ENCODE measurements around the gene SORL1.

The SORL1 gene

GRCh38 chr11:121437686-121438078 lies 14.4 kb upstream of the SORL1 start:
- H3K4me1 ChIP-seq (ENCODE audit: insufficient read depth, low read length, poor library complexity, severe bottlenecking): peaks cover 9% of the 10 kb centered on the region
- H3F3A ChIP-seq (ENCODE audit: low read depth): no peaks in the 10 kb centered on the region
- no peaks in the 10 kb centered on the region for H3K9me2 ChIP-seq (replicated peaks; ENCODE audit: low read depth, low read length)
- no peaks in the 10 kb centered on the region for H3K9me3 ChIP-seq (ENCODE audit: insufficient read depth, low read depth, low read length)
- no peak overlapping the region for H3K4me3 ChIP-seq (ENCODE audit: low read length, poor library complexity, severe bottlenecking)
- no peaks in the 10 kb centered on the region for H4K20me1 ChIP-seq (ENCODE audit: insufficient read depth, low read length, poor library complexity, severe bottlenecking)
- no peaks in the 10 kb centered on the region for H3K36me3 ChIP-seq (ENCODE audit: insufficient read depth, low read length)
- H2AFZ ChIP-seq (ENCODE audit: low read length): no peak overlapping the region
- no peak overlapping the region for H3K4me2 ChIP-seq (ENCODE audit: low read depth, low read length, poor library complexity, severe bottlenecking)
- no peak overlapping the region for H3K9ac ChIP-seq (ENCODE audit: low read depth, low read length, poor library complexity, severe bottlenecking)
- no peak for TF ChIP-seq CTCF (conservative IDR thresholded peaks at IDR 0.05; ENCODE audit: low read length)
- no peak for TF ChIP-seq EZH2phosphoT487 (IDR thresholded peaks at IDR 0.05; ENCODE audit: borderline replicate concordance)
- no peaks in the 10 kb centered on the region for H3K27me3 ChIP-seq (ENCODE audit: insufficient read depth, low read length, poor library complexity, severe bottlenecking)
- no peaks in the 10 kb centered on the region for H3K79me2 ChIP-seq (ENCODE audit: insufficient read depth, low read length)

GRCh38 chr11:121439337-121439736 lies 12.8 kb upstream of the SORL1 start:
- H3K36me3 ChIP-seq (ENCODE audit: insufficient read depth, low read length): no peaks in the 10 kb centered on the region
- no peaks in the 10 kb centered on the region for H4K20me1 ChIP-seq (ENCODE audit: insufficient read depth, low read length, poor library complexity, severe bottlenecking)
- no peaks in the 10 kb centered on the region for H3K9me3 ChIP-seq (ENCODE audit: insufficient read depth, low read depth, low read length)
- no peaks in the 10 kb centered on the region for H3K79me2 ChIP-seq (ENCODE audit: insufficient read depth, low read length)
- no peak overlapping the region for H3K4me2 ChIP-seq (ENCODE audit: low read depth, low read length, poor library complexity, severe bottlenecking)
- no peaks in the 10 kb centered on the region for H3K9me2 ChIP-seq (replicated peaks; ENCODE audit: low read depth, low read length)
- H2AFZ ChIP-seq (ENCODE audit: low read length): no peak overlapping the region
- H3K4me3 ChIP-seq (ENCODE audit: low read length, poor library complexity, severe bottlenecking): no peak overlapping the region
- no peak for TF ChIP-seq CTCF (conservative IDR thresholded peaks at IDR 0.05; ENCODE audit: low read length)
- no peak for TF ChIP-seq EZH2phosphoT487 (IDR thresholded peaks at IDR 0.05; ENCODE audit: borderline replicate concordance)
- peaks cover 9% of the 10 kb centered on the region for H3K4me1 ChIP-seq (ENCODE audit: insufficient read depth, low read length, poor library complexity, severe bottlenecking)
- H3K27me3 ChIP-seq (ENCODE audit: insufficient read depth, low read length, poor library complexity, severe bottlenecking): no peaks in the 10 kb centered on the region
- no peak overlapping the region for H3K9ac ChIP-seq (ENCODE audit: low read depth, low read length, poor library complexity, severe bottlenecking)
- H3F3A ChIP-seq (ENCODE audit: low read depth): no peaks in the 10 kb centered on the region

GRCh38 chr11:121439759-121440158 lies 12.4 kb upstream of the SORL1 start:
- no peaks in the 10 kb centered on the region for H3K36me3 ChIP-seq (ENCODE audit: insufficient read depth, low read length)
- no peak overlapping the region for H2AFZ ChIP-seq (ENCODE audit: low read length)
- H4K20me1 ChIP-seq (ENCODE audit: insufficient read depth, low read length, poor library complexity, severe bottlenecking): no peaks in the 10 kb centered on the region
- H3K4me2 ChIP-seq (ENCODE audit: low read depth, low read length, poor library complexity, severe bottlenecking): no peak overlapping the region
- H3K4me3 ChIP-seq (ENCODE audit: low read length, poor library complexity, severe bottlenecking): no peak overlapping the region
- H3K9me3 ChIP-seq (ENCODE audit: insufficient read depth, low read depth, low read length): no peaks in the 10 kb centered on the region
- no peaks in the 10 kb centered on the region for H3K79me2 ChIP-seq (ENCODE audit: insufficient read depth, low read length)
- no peaks in the 10 kb centered on the region for H3K9me2 ChIP-seq (replicated peaks; ENCODE audit: low read depth, low read length)
- no peaks in the 10 kb centered on the region for H3K27me3 ChIP-seq (ENCODE audit: insufficient read depth, low read length, poor library complexity, severe bottlenecking)
- H3K4me1 ChIP-seq (ENCODE audit: insufficient read depth, low read length, poor library complexity, severe bottlenecking): peaks cover 9% of the 10 kb centered on the region
- no peaks in the 10 kb centered on the region for H3F3A ChIP-seq (ENCODE audit: low read depth)
- H3K9ac ChIP-seq (ENCODE audit: low read depth, low read length, poor library complexity, severe bottlenecking): no peak overlapping the region
- TF ChIP-seq EZH2phosphoT487 (IDR thresholded peaks at IDR 0.05; ENCODE audit: borderline replicate concordance) (no peak), CTCF (conservative IDR thresholded peaks at IDR 0.05; ENCODE audit: low read length) (no peak)

Data from Loucy (cell line).